Right lobe of liver (tissue), 4 donors: Measurements from ENCODE around the gene CADM2.

Experiments
- CTCF ChIP-seq, 4 donors: fragments of 200-600 bp in 3 of 4; fragments of 450-650 bp in 1 of 4; IDR thresholded peaks; one replicate each; pipeline versions ENCODE4 v1.5.1 to v1.8.0; 2016 to 2022; ENCODE audit warnings: antibody characterized with exemption in 4 of 4, mild to moderate bottlenecking in 2 of 4
- POLR2A ChIP-seq: fragments of 450-650 bp; IDR thresholded peaks from one replicate; pipeline ENCODE4 v1.6.1; 2017; ENCODE audit warnings: antibody characterized with exemption, mild to moderate bottlenecking
- donor health status: DM: no; HTN: no; CAD: no.
- donor health status: DM: no; HTN: no; CAD: no.
- donor health status: DM: no; HTN: yes; CAD: no.

- peak in 1 of 4 donors; percentile 28 for TF ChIP-seq CTCF (IDR thresholded peaks at IDR 0.05)
- TF ChIP-seq POLR2A: no peak
Observed at GRCh38 chr3:84958495-84959469, at the start of gene CADM2.
